ENCODE measurements around the gene SNX32.

Gene SNX32

DNA sequence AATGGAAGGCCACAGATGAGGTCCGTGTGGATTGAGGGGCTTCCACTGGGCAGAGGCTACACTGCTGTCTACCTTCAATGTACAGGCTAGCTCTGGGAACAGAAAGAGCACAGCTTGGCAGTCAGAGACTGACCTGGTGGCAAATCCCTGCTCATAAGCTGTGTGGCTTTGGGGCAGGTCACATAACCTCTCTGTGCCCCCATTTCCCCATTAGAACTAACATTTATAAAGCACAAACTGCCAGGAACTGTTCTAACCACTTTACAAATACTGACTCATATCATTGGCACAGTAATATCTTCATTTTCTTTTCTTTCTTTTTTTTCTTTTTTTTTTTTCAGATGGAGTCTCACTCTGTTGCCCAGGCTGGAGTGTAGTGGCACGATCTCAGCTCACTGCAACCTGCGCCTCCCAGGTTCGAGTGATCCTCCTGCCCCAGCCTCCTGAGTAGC lies 63.3 kb downstream of the SNX32 start:
- DNase-seq (ENCODE audit: low read depth in 3 of 3, low spot score in 1 of 3), result no peak

DNA sequence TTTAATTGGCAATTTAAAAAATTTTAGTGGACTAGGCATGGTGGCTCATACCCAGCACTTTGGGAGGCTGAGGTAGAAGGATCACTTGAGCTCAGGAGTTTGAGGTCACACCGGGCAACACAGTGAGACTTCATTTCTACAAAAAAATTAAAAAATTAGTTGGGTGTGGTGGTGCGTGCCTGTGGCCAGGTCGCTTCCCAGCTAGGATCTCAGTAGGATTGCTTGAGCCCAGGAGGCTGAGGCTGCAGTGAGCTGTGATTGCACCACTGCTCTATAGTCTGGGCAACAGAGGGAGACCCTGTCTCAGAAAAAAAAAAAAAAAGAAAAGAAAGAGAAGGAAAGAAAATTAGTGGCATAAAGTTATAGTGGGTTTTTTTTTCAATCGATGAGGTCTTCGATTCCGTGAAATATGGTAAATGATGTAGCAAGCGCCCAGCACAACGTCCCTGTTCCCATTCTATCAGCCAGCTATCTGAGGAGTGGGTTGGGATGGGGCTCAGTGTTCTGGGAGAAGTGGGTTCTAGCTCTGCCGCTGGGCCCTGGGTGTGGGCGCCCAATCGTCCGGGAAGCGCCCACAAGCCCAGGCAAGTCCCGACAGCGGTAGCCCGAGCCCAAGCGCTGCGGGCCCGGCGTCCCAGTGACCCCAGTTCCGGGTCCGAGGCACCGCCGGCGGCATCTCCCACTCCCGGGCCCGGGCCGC lies 65.0 kb downstream of the SNX32 start:
- DNase-seq (ENCODE audit: low read depth in 3 of 3, low spot score in 1 of 3), result no peak

DNA sequence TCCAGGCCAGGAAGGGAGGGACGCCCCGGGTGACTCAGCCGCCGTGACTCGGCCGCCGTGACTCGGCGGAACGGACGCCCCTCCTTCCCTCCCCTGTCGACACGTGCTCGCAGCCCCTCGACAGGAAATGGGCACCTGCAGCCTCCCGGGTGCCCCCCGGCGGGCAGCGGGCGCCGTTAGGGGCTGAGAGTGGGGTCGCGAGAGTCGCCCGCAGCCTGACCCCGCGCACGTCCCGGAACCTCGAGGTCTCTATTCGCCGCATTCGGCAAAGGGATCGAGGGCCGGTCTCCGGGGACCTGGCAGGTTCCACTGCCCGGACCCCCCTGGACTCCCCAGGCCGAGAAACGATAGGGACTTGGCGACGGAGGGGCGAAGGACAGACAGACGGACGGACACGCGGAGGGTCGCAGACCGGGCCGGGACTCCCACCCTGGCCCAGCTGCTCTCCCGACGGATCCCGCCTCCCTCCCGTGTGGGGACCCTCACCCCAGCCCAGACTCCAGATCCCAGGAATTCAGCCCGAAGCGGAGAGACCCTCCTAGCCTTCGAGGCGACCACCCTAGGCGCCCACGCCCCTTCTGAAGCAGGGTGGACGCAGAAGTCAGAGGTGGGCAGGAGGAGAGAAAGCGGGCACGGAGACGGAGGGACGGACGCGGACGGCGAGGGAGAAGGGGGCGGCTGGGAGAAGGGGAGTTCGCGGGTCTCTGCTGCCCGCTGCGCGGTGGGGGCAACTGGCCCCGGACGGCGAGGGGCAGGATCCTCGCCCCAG lies 65.8 kb downstream of the SNX32 start:
- peak in 2 of 3 donors; percentile 37 to 68 for DNase-seq (ENCODE audit: low read depth in 3 of 3, low spot score in 1 of 3)

DNA sequence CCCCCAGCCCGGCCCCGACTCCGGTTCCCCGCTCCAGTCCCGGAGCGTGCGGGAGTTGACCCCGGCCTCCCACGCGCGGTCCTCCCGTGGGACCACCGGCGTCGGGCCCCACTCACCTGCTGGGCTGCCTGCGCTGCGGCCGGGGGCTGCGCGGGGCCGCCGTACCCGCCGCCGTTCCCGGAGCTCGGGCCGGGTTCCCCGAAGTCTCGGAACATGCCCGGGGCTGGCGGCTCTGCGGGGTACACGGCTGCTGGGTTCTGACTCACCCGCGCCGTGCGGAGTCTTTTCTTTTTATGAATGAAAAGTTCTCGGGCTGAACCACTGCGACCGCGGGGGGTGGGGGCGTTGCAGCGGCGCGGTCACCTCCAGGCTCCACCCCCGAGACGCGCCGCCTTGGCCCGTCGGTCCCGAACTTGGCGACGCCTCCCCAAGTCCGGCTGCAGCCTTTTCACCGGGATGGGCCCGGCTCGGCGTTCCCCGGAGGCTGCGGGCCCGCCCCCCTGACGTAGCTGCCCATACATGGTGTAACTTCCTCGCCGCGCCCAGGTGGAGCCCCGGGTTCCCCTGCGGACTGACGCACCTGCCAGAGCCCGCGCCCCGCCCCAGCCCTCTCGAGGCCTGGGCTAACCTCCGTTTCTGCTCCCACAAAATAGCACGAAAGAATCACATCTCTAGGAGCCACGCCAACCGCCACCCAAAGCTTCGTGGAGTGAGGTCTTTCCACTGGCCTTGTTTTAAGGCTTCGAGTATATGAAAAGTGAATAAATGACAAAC lies 66.5 kb downstream of the SNX32 start, which contains the start of gene FOSL1:
Gene FOSL1, minus strand, starts transcription at position 264 of the 774 bp plus-strand sequence. Its CDS starts 49 bp downstream, at position 215.
- DNase-seq (ENCODE audit: low read depth in 3 of 3, low spot score in 1 of 3), result peak; percentile 80 to 84 (median 82)

DNA sequence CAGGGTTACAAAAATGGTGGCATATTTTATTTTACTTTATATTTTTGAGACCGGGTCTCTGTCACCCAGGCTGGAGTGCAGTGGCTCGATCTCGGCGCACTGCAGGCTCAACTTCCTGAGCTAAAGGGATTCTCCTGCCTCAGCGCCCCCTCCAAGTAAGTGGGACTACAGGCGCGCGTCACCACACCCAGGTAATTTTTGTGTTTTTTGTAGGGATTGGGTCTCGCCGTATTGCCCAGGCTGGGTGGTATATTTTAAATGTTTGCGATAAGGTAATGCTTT lies 67.1 kb downstream of the SNX32 start:
- DNase-seq (ENCODE audit: low read depth in 3 of 3, low spot score in 1 of 3), result no peak

DNA sequence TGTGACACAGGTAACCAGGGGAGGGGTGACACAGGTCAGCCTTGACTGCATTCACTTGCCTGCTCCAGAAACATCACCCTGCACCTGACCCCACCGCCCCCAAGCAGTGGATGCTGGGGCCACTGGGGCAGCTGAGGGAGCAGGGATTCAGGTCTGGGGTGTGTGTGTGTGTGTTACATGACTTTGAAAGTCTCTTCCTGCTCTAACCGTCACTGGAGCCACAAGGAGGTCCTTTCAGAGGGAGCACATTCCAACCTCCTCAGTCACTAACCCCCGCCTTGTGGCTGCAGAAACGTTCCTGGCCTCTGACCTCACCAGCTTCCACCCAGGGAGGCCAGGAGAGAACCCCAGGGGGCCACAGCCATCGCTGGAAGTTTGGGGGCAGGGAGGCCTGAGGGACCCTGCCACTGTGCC lies 69.3 kb downstream of the SNX32 start:
- no peak for DNase-seq (ENCODE audit: low read depth in 3 of 3, low spot score in 1 of 3)

All from stimulated activated CD4-positive, alpha-beta T cell treated with anti-CD3 and anti-CD28 coated beads, TNF-alpha, amount 100 ng/mL, for 1 hour (primary cell).